Bronchial epithelial cell (primary cell): ENCODE measurements around the gene ST6GALNAC4. TPM values are rescaled to one million over a fixed set of nuclear protein-coding genes. Genes with fewer than 3 reads are reported as not detected.

Source experiments
- DNase-seq: peaks from one replicate; pipeline ENCODE4 v3.0.0-alpha.2; 2010; ENCODE audit warnings: low read depth
- FAIRE-seq: peaks from 2 replicates; lab custom pipeline; 2011; peaks lifted over from hg19 to GRCh38; lab: Jason Lieb, UNC
- H3K27me3 ChIP-seq: 2 replicates; pipeline ENCODE4 v1.5.1; 2011; ENCODE audit warnings: low read length; ENCODE audit not compliant: control insufficient read depth, insufficient read depth
- H3K36me3 ChIP-seq: 2 replicates; pipeline ENCODE4 v1.5.1; 2011; ENCODE audit warnings: low read length; ENCODE audit not compliant: control insufficient read depth, insufficient read depth
- H3K4me3 ChIP-seq: 2 replicates; pipeline ENCODE4 v1.5.1; 2011; ENCODE audit warnings: mild to moderate bottlenecking, low read depth, low read length, control low read depth
- CTCF ChIP-seq: IDR thresholded peaks from 2 replicates; pipeline ENCODE4 v1.5.1; 2011; ENCODE audit warnings: mild to moderate bottlenecking, moderate library complexity, low read length, control low read depth, inconsistent platforms; ENCODE audit not compliant: insufficient read depth, severe bottlenecking
- total RNA-seq: library from RNA; depleted of rRNA; stranded (reverse); fragments of >200 nt; gene quantifications from 2 replicates; pipeline ENCODE4 v1.2.1, GENCODE V29; 2014

ST6GALNAC4 gene
- total RNA-seq, 1 donor from 2014 or later, result 21.3 TPM

- no peaks in the 10 kb centered on the region for H3K27me3 ChIP-seq
- DNase-seq (no peak), FAIRE-seq (no peak)
- peaks cover 30% of the 10 kb centered on the region for H3K36me3 ChIP-seq
- no peak overlapping the region for H3K4me3 ChIP-seq
- TF ChIP-seq CTCF, result no peak
Measured at GRCh38 chr9:127941961-127942215, 25.0 kb upstream of the ST6GALNAC4 start.

- Histone ChIP-seq H3K4me3 (no peak overlapping the region), H3K27me3 (no peaks in the 10 kb centered on the region), H3K36me3 (peaks cover 31% of the 10 kb centered on the region)
- no peak for TF ChIP-seq CTCF
- DNase-seq (no peak), FAIRE-seq (no peak)
Measured at GRCh38 chr9:127941062-127941960, 24.5 kb upstream of the ST6GALNAC4 start.

GRCh38 chr9:127940593-127940992, 23.8 kb upstream of the ST6GALNAC4 start:
- TF ChIP-seq CTCF, result no peak
- Histone ChIP-seq H3K4me3 (no peak overlapping the region), H3K36me3 (peaks cover 31% of the 10 kb centered on the region), H3K27me3 (no peaks in the 10 kb centered on the region)
- FAIRE-seq, result no peak
- DNase-seq, result no peak

GRCh38 chr9:127938298-127938690, 21.5 kb upstream of the ST6GALNAC4 start:
- FAIRE-seq, result no peak

GRCh38 chr9:127937388-127938297, 20.8 kb upstream of the ST6GALNAC4 start, which contains the start of gene DPM2:
Gene DPM2, minus strand, starts transcription at chr9:127937854. Its CDS starts 34 bp downstream, at chr9:127937820.
- H3K4me3 ChIP-seq, result peak within 1 kb of the TSS; percentile 71
- peaks cover 14% of the 10 kb centered on the region for H3K36me3 ChIP-seq
- TF ChIP-seq CTCF, result no peak
- no peaks in the 10 kb centered on the region for H3K27me3 ChIP-seq
- peak; percentile 68 for DNase-seq
- FAIRE-seq, result no peak

More at GRCh38 chr9:127938298-127938690, 21.5 kb upstream of the ST6GALNAC4 start:
- peak overlapping the region; percentile 71 for H3K4me3 ChIP-seq
- no peak for TF ChIP-seq CTCF
- no peaks in the 10 kb centered on the region for H3K27me3 ChIP-seq
- H3K36me3 ChIP-seq, result peaks cover 16% of the 10 kb centered on the region
- DNase-seq, result no peak
